A172 (cell line): ENCODE data around the gene HLA-B. TPM values are rescaled to one million over a fixed set of nuclear protein-coding genes. Genes with fewer than 3 reads are reported as not detected.
"Not testable (repeated sequence)": the region's sequence is repeated elsewhere in the genome, so short reads cannot be mapped to it uniquely, and the experiment has no call there.

Experiments
- DNase-seq: peaks from one replicate; pipeline ENCODE4 v3.0.0-alpha.2; 2015; ENCODE audit warnings: low spot score
- total RNA-seq: library from RNA; depleted of rRNA; stranded (reverse); fragments of >200 nt; shearing (Covaris generic); gene quantifications from 2 replicates; pipeline ENCODE4 v1.2.3, GENCODE V29; 2014

The HLA-B gene
- total RNA-seq, 1 experiment from 2014 or later, result 284 TPM

DNA sequence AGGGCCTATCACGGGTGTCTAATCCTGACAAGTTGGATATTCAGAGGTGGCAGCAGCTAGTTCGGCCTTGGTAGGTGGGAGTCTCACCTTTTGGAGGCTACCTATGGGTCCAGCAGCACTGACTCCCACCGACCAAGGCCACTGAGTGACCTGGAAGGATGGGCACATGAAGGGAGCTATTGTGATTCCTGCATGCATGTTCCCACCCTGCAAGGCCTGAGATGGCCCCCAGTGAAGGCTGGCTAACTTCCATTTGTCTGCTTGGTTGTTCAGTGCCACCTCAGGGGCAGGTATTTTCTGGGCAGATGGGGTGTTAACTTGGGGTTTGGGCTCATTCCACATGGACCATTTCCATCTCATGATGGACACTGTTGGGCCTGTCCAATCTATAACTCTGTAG is 28.1 kb upstream of the HLA-B start:
- DNase-seq, result no peak

- DNase-seq, result peak; percentile 41
Measured at GRCh38 chr6:31383149-31383548, 26.2 kb upstream of the HLA-B start.

- DNase-seq, result no peak
Measured at GRCh38 chr6:31381666-31382065, 24.7 kb upstream of the HLA-B start.

DNA sequence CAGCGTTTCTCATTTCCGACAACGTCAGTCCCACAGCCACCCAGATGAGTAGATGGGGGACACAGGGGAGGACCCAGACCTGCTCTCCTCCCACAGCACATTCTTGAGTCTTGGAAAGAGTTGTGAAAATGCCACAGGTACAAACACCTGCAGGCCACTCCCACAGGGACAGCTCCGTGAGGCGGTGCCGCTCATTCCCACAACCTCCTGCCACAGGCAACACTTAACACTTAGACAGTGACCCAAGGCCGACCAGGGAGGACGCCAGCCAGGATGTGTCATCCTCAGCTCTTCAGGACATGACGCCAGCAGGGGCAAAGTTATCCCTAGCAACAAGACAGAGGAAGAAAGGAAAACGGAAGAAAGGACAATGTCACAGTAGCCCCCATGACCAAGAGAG is 22.9 kb upstream of the HLA-B start:
- DNase-seq, result no peak

DNA sequence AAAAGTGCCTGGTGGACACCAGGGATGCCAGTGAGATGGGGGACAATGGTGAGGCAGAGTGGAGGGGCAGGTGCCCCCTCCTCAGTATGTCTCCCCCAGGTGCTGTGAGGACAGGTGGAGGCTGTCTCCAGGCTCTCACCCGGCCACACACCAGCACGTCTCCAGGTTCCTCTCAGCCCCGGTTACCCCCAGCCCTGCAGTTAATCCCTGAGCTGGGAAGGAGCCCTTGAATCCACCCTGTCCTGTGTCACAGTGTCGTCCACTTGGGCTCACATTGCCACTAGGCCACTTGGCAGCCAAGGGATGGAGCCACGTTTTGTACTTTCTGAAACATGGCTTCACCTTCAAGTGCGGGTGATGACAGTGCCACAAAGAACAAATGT is 21.7 kb upstream of the HLA-B start:
- DNase-seq, result no peak

- DNase-seq, result no peak
Measured at GRCh38 chr6:31378062-31378720, 21.2 kb upstream of the HLA-B start.

- no peak for DNase-seq
Measured at GRCh38 chr6:31377029-31377428, 20.1 kb upstream of the HLA-B start.

DNA sequence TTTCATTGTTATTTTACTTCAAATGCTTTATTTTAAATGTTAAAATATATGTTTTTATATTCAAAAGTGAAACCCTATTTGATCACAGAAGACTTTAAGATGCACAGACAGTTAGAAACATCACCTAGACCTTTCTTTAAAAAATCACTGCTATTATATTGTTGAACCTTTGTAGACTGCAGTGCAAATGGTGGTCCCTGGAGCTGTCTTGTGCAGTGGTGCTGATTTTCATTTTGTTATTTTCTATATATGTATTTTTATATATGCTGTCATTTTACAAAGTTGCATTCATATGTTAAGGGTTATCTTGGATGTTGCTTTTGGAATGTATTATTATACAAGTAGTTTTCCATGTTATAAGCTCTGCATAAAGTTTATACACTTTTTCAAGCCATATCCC is 18.7 kb upstream of the HLA-B start:
- no peak for DNase-seq

DNA sequence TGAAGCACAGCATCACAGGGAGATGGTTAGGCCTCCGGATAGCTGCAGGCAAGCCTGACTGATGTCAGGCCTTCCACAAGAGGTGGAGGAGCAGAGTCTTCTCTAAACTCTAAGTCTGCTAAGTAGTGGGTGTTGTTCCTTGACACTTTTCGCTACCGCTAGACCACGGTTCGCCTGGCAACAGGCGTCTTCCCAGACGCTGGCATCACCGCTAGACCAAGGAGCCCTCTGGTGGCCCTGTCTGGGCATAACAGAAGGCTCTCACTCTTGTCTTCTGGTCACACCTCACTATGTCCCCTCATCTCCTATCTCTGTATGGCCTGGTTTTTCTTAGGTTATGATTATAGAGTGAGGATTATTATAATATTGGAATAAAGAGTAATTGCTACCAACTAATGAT is 17.1 kb upstream of the HLA-B start:
- DNase-seq, result not testable (repeated sequence)

- no peak for DNase-seq
Measured at GRCh38 chr6:31368461-31368860, 11.5 kb upstream of the HLA-B start.

DNA sequence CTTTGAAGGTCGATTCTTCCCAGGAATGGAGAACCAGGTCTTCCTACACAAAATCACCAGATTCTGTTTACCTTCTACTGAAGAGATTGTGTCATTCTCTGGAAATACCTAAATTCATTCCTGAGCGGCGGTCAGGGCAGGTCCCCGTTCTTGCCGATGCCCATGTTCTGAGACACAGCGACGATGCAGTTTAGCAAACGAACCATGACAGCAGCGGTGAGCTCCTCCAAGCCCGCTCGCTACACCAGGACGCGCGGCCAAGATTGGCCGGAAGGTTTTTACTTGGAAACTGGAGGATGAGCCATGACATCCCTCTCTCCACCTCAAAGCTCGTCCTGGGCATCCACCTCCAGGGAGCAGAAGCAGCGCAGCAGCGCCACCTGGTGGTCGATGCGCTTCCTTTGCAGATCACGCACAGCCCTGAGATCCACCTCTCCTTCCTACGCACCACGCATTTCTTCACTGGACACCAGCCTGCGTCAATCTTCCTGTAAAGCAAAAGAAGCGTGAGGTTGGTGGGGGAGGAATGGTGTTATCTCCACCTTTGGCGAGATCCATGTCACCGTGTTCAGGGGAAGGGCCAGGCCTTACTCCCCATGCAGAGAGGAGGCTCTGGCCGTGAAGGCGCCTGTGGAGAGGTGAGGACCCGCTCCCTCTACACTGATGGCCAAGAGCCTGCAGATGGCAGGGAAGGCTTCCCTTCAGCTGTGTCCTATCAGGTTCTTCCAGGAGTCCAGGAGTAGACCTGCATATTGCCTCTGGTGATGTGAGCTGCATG is 9.9 kb upstream of the HLA-B start:
- DNase-seq, result peak; percentile 81

DNA sequence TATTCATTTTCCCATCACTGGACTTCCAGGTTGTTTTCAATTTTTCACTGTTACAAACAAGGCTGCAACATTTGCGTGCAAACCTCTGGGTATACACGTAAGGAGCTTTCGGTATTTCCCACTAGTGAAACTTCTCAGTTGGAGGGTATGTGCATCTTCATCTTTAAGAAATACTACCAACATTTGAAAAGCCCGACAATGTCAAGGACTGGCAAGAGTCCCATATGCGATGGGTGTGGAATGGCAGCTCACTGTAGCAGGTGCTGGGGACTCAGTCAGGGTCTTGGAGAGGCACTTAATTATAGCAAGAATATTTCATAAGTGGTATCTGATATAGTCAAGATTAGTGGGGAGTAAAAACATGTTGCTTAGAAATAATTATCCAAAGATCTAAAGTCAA is 8.9 kb upstream of the HLA-B start:
- no peak for DNase-seq

GRCh38 chr6:31363811-31364210 is 6.8 kb upstream of the HLA-B start:
- DNase-seq, result no peak

- no peak for DNase-seq
Measured at GRCh38 chr6:31362751-31363150, 5.8 kb upstream of the HLA-B start.

- no peak for DNase-seq
Measured at GRCh38 chr6:31359581-31359980, 2.6 kb upstream of the HLA-B start.

DNA sequence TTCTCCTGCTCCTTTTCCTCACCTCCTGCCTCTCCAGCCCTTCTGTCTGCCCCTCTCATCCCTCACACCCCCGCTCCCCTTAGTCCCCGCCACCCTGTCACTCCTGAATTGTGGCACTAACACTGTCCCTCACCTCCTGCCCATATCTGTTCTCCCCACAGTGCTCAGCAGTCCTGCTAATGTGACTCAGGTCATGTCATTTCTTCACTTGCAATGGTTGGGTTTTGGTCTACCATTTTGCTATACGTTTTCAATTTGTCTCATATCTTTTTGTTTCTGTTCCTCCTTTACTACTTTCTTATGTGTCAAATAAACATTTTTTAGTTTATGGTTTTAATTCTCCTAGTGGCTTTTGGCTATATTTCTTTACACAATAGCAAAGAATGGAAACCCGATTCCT is 1.3 kb upstream of the HLA-B start:
- DNase-seq, result no peak

GRCh38 chr6:31357886-31358285 is 907 bp upstream of the HLA-B start:
- DNase-seq, result no peak

DNA sequence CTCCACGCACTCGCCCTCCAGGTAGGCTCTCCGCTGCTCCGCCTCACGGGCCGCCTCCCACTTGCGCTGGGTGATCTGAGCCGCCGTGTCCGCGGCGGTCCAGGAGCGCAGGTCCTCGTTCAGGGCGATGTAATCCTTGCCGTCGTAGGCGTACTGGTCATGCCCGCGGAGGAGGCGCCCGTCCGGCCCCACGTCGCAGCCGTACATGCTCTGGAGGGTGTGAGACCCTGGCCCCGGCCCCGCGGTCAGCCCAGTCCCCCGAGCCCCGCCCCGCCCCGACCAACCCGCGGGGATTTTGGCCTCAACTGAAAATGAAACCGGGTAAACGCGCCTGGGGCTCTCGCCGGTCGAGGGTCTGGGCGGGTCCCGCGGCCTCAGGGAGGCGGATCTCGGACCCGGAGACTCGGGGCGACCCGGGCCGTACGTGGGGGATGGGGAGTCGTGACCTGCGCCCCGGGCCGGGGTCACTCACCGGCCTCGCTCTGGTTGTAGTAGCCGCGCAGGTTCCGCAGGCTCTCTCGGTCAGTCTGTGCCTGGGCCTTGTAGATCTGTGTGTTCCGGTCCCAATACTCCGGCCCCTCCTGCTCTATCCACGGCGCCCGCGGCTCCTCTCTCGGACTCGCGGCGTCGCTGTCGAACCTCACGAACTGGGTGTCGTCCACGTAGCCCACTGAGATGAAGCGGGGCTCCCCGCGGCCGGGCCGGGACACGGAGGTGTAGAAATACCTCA is 598 bp downstream of the HLA-B start:
- DNase-seq, result peak; percentile 12

- no peak for DNase-seq
Measured at GRCh38 chr6:31355583-31355948, 1.4 kb downstream of the HLA-B start.

DNA sequence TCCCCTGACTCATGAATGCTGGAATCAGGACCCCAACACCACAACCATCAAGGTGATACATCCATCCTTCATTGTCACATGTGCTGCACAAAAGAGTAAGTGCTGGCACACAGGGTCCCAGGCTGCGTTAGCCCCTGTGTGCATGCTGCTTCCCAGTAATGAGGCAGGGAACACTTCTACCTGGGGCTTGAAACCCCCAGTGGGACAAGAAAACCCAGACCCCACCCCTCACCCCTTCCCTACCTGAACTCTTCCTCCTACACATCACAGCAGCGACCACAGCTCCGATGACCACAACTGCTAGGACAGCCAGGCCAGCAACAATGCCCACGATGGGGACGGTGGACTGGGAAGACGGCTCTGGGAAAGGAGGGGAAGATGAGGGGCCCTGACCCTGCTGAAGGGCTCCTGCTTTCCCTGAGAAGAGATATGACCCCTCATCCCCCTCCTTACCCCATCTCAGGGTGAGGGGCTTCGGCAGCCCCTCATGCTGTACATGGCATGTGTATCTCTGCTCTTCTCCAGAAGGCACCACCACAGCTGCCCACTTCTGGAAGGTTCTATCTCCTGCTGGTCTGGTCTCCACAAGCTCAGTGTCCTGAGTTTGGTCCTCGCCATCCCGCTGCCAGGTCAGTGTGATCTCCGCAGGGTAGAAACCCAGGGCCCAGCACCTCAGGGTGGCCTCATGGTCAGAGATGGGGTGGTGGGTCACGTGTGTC is 2.0 kb downstream of the HLA-B start:
- DNase-seq, result no peak

GRCh38 chr6:31354158-31354863 is 2.7 kb downstream of the HLA-B start:
- no peak for DNase-seq
